ENCODE measurements around the gene WWOX.
"Not testable (repeated sequence)": the region's sequence is repeated elsewhere in the genome, so short reads cannot be mapped to it uniquely, and the experiment has no call there.

Gene WWOX

GRCh38 chr16:78672779-78673556 lies 573.5 kb downstream of the WWOX start:
- DNase-seq = no peak

GRCh38 chr16:78673884-78674283 lies 574.4 kb downstream of the WWOX start:
- DNase-seq = no peak

GRCh38 chr16:78675312-78675711 lies 575.9 kb downstream of the WWOX start:
- DNase-seq = no peak

- DNase-seq = no peak
These were observed 576.7 kb downstream of the WWOX start for GRCh38 chr16:78675951-78676792.

- DNase-seq = no peak
These were observed 577.8 kb downstream of the WWOX start for GRCh38 chr16:78677181-78677731.

- DNase-seq = no peak
These were observed 580.1 kb downstream of the WWOX start for GRCh38 chr16:78679546-78679945.

GRCh38 chr16:78681743-78682142 lies 582.3 kb downstream of the WWOX start:
- no peak for DNase-seq

GRCh38 chr16:78684030-78684611 lies 584.7 kb downstream of the WWOX start:
- DNase-seq = no peak

GRCh38 chr16:78684655-78685375 lies 585.4 kb downstream of the WWOX start:
- no peak for DNase-seq

GRCh38 chr16:78686601-78687000 lies 587.1 kb downstream of the WWOX start:
- no peak for DNase-seq

- DNase-seq = no peak
These were observed 589.6 kb downstream of the WWOX start for GRCh38 chr16:78689028-78689427.

GRCh38 chr16:78689536-78689935 lies 590.1 kb downstream of the WWOX start:
- DNase-seq = no peak

- DNase-seq = no peak
These were observed 591.1 kb downstream of the WWOX start for GRCh38 chr16:78690510-78690909.

- not testable (repeated sequence) for DNase-seq
These were observed 592.3 kb downstream of the WWOX start for GRCh38 chr16:78691746-78692145.

GRCh38 chr16:78693496-78693895 lies 594.0 kb downstream of the WWOX start:
- no peak for DNase-seq

- DNase-seq = no peak
These were observed 595.0 kb downstream of the WWOX start for GRCh38 chr16:78694414-78694813.

GRCh38 chr16:78695391-78695790 lies 595.9 kb downstream of the WWOX start:
- DNase-seq = no peak

GRCh38 chr16:78696797-78697196 lies 597.3 kb downstream of the WWOX start:
- DNase-seq = no peak

GRCh38 chr16:78697426-78697825 lies 598.0 kb downstream of the WWOX start:
- DNase-seq = no peak

GRCh38 chr16:78703936-78704335 lies 604.5 kb downstream of the WWOX start:
- DNase-seq = no peak

- DNase-seq = no peak
These were observed 605.0 kb downstream of the WWOX start for GRCh38 chr16:78704416-78704815.

- DNase-seq = no peak
These were observed 606.2 kb downstream of the WWOX start for GRCh38 chr16:78705694-78706093.

GRCh38 chr16:78706637-78707036 lies 607.2 kb downstream of the WWOX start:
- DNase-seq = no peak
